Neural crest cell (in vitro differentiated cells): ENCODE data around the gene NPM1. TPM values are rescaled to one million over a fixed set of nuclear protein-coding genes. Genes with fewer than 3 reads are reported as not detected.

Source experiments
- DNase-seq: peaks from one replicate; pipeline ENCODE4 v3.0.0; 2021; ENCODE audit warnings: low read depth, mixed read lengths, low spot score
- H3K27ac Mint-ChIP-seq: one replicate; pipeline ENCODE4 v1.8.0; 2021; ENCODE audit warnings: mild to moderate bottlenecking, mixed read lengths; ENCODE audit not compliant: unreplicated experiment
- H3K27me3 Mint-ChIP-seq: 2 replicates; pipeline ENCODE4 v1.8.0; 2021; ENCODE audit warnings: low read depth, mild to moderate bottlenecking, mixed read lengths
- H3K36me3 Mint-ChIP-seq: 2 replicates; pipeline ENCODE4 v1.8.0; 2021; ENCODE audit warnings: low read depth, mild to moderate bottlenecking, mixed read lengths
- H3K4me1 Mint-ChIP-seq: 2 replicates; pipeline ENCODE4 v1.8.0; 2021; ENCODE audit warnings: mixed read lengths
- H3K4me3 Mint-ChIP-seq: one replicate; pipeline ENCODE4 v1.8.0; 2021; ENCODE audit warnings: mild to moderate bottlenecking, mixed read lengths
- H3K9me3 Mint-ChIP-seq: 2 replicates; pipeline ENCODE4 v1.8.0; 2021; ENCODE audit warnings: mixed read lengths
- CTCF ChIP-seq: fragments of 200-600 bp; sonication (generic); conservative IDR thresholded peaks from 2 replicates; pipeline ENCODE4 v1.5.0; 2021; ENCODE audit warnings: antibody characterized with exemption, mild to moderate bottlenecking
- total RNA-seq: library from RNA; stranded (reverse); gene quantifications from 2 replicates; pipeline ENCODE4 v1.2.1, GENCODE V29; 2021

Gene NPM1
- total RNA-seq, 1 donor from 2014 or later, result 2,514 TPM

DNA sequence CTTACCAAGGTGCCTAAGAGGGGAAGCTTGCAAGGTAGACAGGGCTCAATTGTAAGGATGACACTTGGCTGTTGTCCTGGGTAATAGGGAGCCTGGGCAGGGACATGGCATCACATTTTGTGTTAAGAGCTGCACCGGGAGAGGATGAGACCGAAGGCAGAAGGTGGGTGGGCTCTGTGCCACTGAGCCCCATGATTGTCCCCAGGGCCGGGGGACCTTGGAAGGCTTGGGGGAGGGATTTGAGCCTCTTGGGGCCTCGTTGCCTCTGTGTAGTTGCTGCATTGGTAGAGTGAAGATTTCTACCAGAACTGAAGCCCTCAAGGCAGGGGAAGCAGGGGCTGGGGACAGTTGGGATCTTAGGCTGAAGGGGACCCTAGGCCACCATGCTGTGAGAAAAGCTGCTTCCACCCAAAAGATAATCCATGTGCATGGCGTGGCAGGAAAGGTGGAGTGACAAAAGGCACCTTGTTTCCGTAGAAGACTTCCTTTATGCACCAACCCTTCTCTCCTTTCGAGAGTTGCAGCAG, 43.7 kb downstream of the NPM1 start:
- Mint-ChIP-seq H3K9me3 (no peaks in the 10 kb centered on the region), H3K27me3 (no peaks in the 10 kb centered on the region), H3K27ac (peak overlapping the region; percentile 63), H3K36me3 (no peaks in the 10 kb centered on the region), H3K4me1 (peaks cover 13% of the 10 kb centered on the region), H3K4me3 (no peak overlapping the region)
- DNase-seq, result no peak
- no peak for TF ChIP-seq CTCF

DNA sequence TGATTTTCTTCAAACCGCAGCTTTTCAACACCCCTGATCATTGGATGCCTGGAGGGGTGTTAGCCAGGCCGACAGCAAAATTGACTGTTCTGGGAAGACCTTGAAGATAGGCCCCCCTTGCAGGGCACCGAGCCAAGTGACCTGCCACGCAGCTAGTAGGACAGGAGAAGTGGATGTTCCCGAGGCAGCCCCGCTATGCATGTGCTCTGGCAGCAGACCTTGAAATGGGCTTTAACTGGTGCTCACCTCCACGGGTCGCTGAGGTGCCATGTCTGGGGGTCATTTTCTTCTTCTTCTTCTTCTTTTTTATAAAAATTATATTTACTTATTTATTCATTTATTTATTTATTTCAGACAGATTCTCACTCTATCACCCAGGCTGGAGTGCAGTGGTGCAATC, 44.4 kb downstream of the NPM1 start:
- H3K27ac Mint-ChIP-seq, result no peak overlapping the region
- peaks cover 13% of the 10 kb centered on the region for H3K4me1 Mint-ChIP-seq
- no peaks in the 10 kb centered on the region for H3K9me3 Mint-ChIP-seq
- H3K4me3 Mint-ChIP-seq, result no peak overlapping the region
- no peaks in the 10 kb centered on the region for H3K36me3 Mint-ChIP-seq
- H3K27me3 Mint-ChIP-seq, result no peaks in the 10 kb centered on the region
- no peak for DNase-seq
- TF ChIP-seq CTCF, result no peak

- H3K4me3 Mint-ChIP-seq, result no peak overlapping the region
- H3K27ac Mint-ChIP-seq, result no peak overlapping the region
- TF ChIP-seq CTCF, result no peak
- no peaks in the 10 kb centered on the region for H3K9me3 Mint-ChIP-seq
- DNase-seq, result no peak
- H3K4me1 Mint-ChIP-seq, result peaks cover 13% of the 10 kb centered on the region
- no peaks in the 10 kb centered on the region for H3K27me3 Mint-ChIP-seq
- no peaks in the 10 kb centered on the region for H3K36me3 Mint-ChIP-seq
Measured at GRCh38 chr5:171432583-171433351, 45.1 kb downstream of the NPM1 start.

GRCh38 chr5:171433352-171433698, 45.7 kb downstream of the NPM1 start:
- no peaks in the 10 kb centered on the region for H3K36me3 Mint-ChIP-seq
- peaks cover 13% of the 10 kb centered on the region for H3K4me1 Mint-ChIP-seq
- H3K27ac Mint-ChIP-seq, result peak overlapping the region; percentile 20
- no peak for TF ChIP-seq CTCF
- no peak overlapping the region for H3K4me3 Mint-ChIP-seq
- H3K9me3 Mint-ChIP-seq, result no peaks in the 10 kb centered on the region
- no peaks in the 10 kb centered on the region for H3K27me3 Mint-ChIP-seq
- no peak for DNase-seq

DNA sequence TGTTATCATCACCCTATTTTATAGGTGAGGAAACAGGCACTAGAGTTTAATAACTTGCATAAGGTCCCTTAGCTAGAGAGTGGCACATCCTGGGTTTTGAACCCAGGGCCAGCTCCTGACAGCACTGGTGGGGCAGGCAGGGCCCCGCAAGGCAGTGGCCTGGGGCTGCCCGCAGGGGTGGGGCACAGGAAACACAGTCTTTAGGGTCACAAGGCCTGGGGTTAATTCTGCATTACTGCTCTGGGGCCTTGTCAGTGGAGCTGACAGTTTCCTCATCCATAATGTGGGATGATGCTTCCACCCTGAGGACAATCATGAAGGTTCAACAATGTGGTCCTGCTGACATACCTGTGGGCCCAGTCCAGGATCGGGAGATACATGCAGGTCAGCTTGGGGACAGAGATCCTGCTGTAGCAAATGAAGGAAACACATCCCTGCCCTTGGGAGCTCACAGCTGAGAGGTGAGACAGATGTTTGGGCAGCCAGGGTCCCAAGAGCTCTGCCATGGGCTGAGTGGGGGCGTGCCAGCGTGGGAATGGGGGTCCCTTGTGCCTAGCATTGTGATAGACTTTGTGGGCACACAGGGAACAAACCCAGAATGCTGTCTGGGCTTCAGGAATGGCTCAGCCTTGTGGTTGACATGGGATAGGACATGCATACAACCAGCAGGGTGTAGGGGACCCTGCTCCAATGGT, 46.5 kb downstream of the NPM1 start:
- no peaks in the 10 kb centered on the region for H3K9me3 Mint-ChIP-seq
- H3K27ac Mint-ChIP-seq, result no peak overlapping the region
- H3K4me3 Mint-ChIP-seq, result no peak overlapping the region
- no peaks in the 10 kb centered on the region for H3K27me3 Mint-ChIP-seq
- peak; percentile 22 for TF ChIP-seq CTCF
- H3K4me1 Mint-ChIP-seq, result peaks cover 13% of the 10 kb centered on the region
- no peaks in the 10 kb centered on the region for H3K36me3 Mint-ChIP-seq
- DNase-seq, result no peak
